Neuronal stem cell (in vitro differentiated cells): ENCODE measurements around the gene CAMK1D.
A peak's percentile ranks its signal among the peaks of the same experiment; 100 is the strongest.

ENCODE experiments used
- DNase-seq: peaks from one replicate; pipeline ENCODE4 v3.0.0-alpha.2; 2013; ENCODE audit warnings: low spot score
- H2AFZ ChIP-seq: one replicate; pipeline ENCODE4 v1.6.1; 2013; ENCODE audit warnings: mild to moderate bottlenecking, low read length, inconsistent platforms
- H2AK5ac ChIP-seq: 2 replicates; pipeline ENCODE4 v1.6.1; 2013; ENCODE audit warnings: low read depth, mild to moderate bottlenecking, inconsistent platforms, low read length, moderate library complexity, mixed read lengths
- H2BK120ac ChIP-seq: 2 replicates; pipeline ENCODE4 v1.6.1; 2013; ENCODE audit warnings: low read depth, mild to moderate bottlenecking, inconsistent platforms, low read length, moderate library complexity, mixed read lengths
- H2BK12ac ChIP-seq: one replicate; pipeline ENCODE4 v1.6.1; 2013; ENCODE audit warnings: low read length, inconsistent platforms
- H2BK15ac ChIP-seq: 2 replicates; pipeline ENCODE4 v1.6.1; 2013; ENCODE audit warnings: mild to moderate bottlenecking, low read length, inconsistent platforms, mixed read lengths
- H2BK5ac ChIP-seq: one replicate; pipeline ENCODE4 v1.6.1; 2013; ENCODE audit warnings: inconsistent platforms, mild to moderate bottlenecking, low read length, moderate library complexity
- H3K14ac ChIP-seq: one replicate; pipeline ENCODE4 v1.6.1; 2013; ENCODE audit warnings: low read length, inconsistent platforms
- H3K18ac ChIP-seq: 2 replicates; pipeline ENCODE4 v1.6.1; 2013; ENCODE audit warnings: low read length, inconsistent platforms
- H3K23ac ChIP-seq: 2 replicates; pipeline ENCODE4 v1.6.1; 2013; ENCODE audit warnings: low read depth, mild to moderate bottlenecking, mixed read lengths, low read length, inconsistent platforms; ENCODE audit not compliant: poor library complexity
- H3K27ac ChIP-seq: replicated peaks from 3 replicates; pipeline ENCODE4 v1.5.1; 2013; ENCODE audit warnings: low read length, inconsistent platforms
- H3K27me3 ChIP-seq, 3 experiments: 2 replicates each; pipeline ENCODE4 v1.6.1; 2013; ENCODE audit warnings: low read length in 3 of 3, mild to moderate bottlenecking in 2 of 3, inconsistent platforms in 1 of 3, low read depth in 1 of 3, mixed read lengths in 1 of 3, moderate library complexity in 1 of 3; ENCODE audit not compliant: control insufficient read depth in 3 of 3, insufficient read depth in 3 of 3
- H3K36me3 ChIP-seq, 2 donors: replicated peaks in 1 of 2; 2 replicates each; pipeline ENCODE4 v1.6.1; 2013; ENCODE audit warnings: low read length in 2 of 2; ENCODE audit not compliant: control insufficient read depth in 2 of 2, insufficient read depth in 2 of 2
- H3K4ac ChIP-seq: 2 replicates; pipeline ENCODE4 v1.6.1; 2013; ENCODE audit warnings: inconsistent platforms, mild to moderate bottlenecking, low read length, moderate library complexity
- H3K4me1 ChIP-seq, 2 donors: 1 replicate in 1 of 2; 2 replicates in 1 of 2; pipeline ENCODE4 v1.6.1; 2013; ENCODE audit warnings: low read length in 2 of 2, low read depth in 1 of 2; ENCODE audit not compliant: control insufficient read depth in 2 of 2, insufficient read depth in 1 of 2
- H3K4me2 ChIP-seq: one replicate; pipeline ENCODE4 v1.6.1; 2013; ENCODE audit warnings: mild to moderate bottlenecking, low read length, inconsistent platforms; ENCODE audit not compliant: insufficient read depth, poor library complexity, severe bottlenecking
- H3K4me3 ChIP-seq, 2 donors: 2 replicates each; pipeline ENCODE4 v1.5.1; 2013; ENCODE audit warnings: low read length in 2 of 2, mild to moderate bottlenecking in 2 of 2, inconsistent platforms in 1 of 2, moderate library complexity in 1 of 2
- H3K79me1 ChIP-seq: one replicate; pipeline ENCODE4 v1.6.1; 2013; ENCODE audit warnings: low read depth, mild to moderate bottlenecking, inconsistent platforms, low read length, moderate library complexity
- H3K9ac ChIP-seq: one replicate; pipeline ENCODE4 v1.6.1; 2013; ENCODE audit warnings: mild to moderate bottlenecking, low read depth, low read length, inconsistent platforms; ENCODE audit not compliant: poor library complexity
- H3K9me3 ChIP-seq, 2 donors: replicated peaks in 1 of 2; 2 replicates each; pipeline versions ENCODE3 to v1.6.1; 2013; ENCODE audit warnings: low read length in 2 of 2, mild to moderate bottlenecking in 2 of 2, inconsistent platforms in 1 of 2, low read depth in 1 of 2, mixed read lengths in 1 of 2, moderate library complexity in 1 of 2; ENCODE audit not compliant: control insufficient read depth in 2 of 2, insufficient read depth in 1 of 2
- H4K8ac ChIP-seq: one replicate; pipeline ENCODE4 v1.6.1; 2013; ENCODE audit warnings: low read depth, mild to moderate bottlenecking, inconsistent platforms, low read length, moderate library complexity
- H4K91ac ChIP-seq: one replicate; pipeline ENCODE4 v1.6.1; 2013; ENCODE audit warnings: low read length, low read depth, mild to moderate bottlenecking, inconsistent platforms; ENCODE audit not compliant: poor library complexity
- WGBS, 2 donors: extraction: QIAGEN DNeasy Blood & Tissue Kit; methylation state at CpG; one replicate each; pipeline ENCODE4 v1.1.7; 2013; ENCODE audit warnings: missing lambda C conversion rate in 2 of 2, mixed read lengths in 1 of 2; ENCODE audit not compliant: insufficient read length in 2 of 2, insufficient replicate concordance in 1 of 2; ENCODE audit errors: extremely low coverage in 2 of 2; 5-methylcytosine and 5-hydroxymethylcytosine counted together

The CAMK1D gene

GRCh38 chr10:12405342-12406320 is 56.3 kb downstream of the CAMK1D start:
- H4K8ac ChIP-seq: no peak overlapping the region

DNA sequence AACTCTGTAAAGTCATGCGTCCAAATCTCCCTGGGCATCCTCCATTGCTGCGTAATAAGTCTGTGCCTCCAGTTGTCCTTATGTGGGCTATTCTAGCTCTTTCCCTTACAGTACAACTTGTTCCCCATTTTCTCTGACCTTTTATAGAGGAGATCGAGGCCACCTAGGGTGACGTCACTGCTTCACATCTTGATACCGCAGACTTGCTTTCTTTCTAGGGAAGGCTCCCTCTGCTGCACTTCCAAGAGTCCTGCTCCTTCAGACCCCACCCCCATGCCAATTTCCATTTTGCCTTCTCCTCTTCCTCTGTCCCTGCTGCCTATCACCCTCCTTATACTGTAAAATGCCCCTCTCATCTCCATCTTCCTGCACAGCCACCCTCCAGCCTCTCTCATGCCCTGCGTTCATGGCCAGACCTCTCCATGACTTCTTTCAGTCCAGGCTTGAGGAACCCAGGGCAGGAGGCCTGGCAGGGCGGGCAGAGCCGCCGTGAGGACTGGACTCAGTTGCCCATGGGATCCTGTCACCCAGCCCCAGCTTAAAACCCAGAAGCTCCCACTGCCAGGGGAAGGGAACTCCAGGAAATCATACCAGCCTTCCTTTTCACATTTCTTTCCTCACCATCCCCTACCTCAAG is 57.5 kb downstream of the CAMK1D start:
- H2BK5ac ChIP-seq: no peak overlapping the region
- H3K4me1 ChIP-seq: peaks cover 0 to 4% of the 10 kb centered on the region in 2 donors
- no peak overlapping the region for H3K14ac ChIP-seq
- no peaks in the 10 kb centered on the region for H3K36me3 ChIP-seq
- H2BK120ac ChIP-seq: no peak overlapping the region
- H4K91ac ChIP-seq: no peak overlapping the region
- no peaks in the 10 kb centered on the region for H3K9me3 ChIP-seq
- H3K23ac ChIP-seq: no peak overlapping the region
- no peak overlapping the region for H4K8ac ChIP-seq
- H2AFZ ChIP-seq: no peak overlapping the region
- no peak overlapping the region for H3K27ac ChIP-seq
- no peak for DNase-seq
- H3K4ac ChIP-seq: no peak overlapping the region
- H3K27me3 ChIP-seq: no peaks in the 10 kb centered on the region
- no peak overlapping the region for H3K9ac ChIP-seq
- H3K4me2 ChIP-seq: no peak overlapping the region
- H3K18ac ChIP-seq: no peak overlapping the region
- H2AK5ac ChIP-seq: peak overlapping the region; percentile 39
- no peak overlapping the region for H2BK12ac ChIP-seq
- no CpG with 5 or more reads among the region's 9 CpGs for WGBS, 2 donors
- H2BK15ac ChIP-seq: no peak overlapping the region
- H3K4me3 ChIP-seq: no peak overlapping the region
- H3K79me1 ChIP-seq: no peaks in the 10 kb centered on the region

More at GRCh38 chr10:12405342-12406320, 56.3 kb downstream of the CAMK1D start:
- Histone ChIP-seq H3K23ac (no peak overlapping the region), H3K18ac (no peak overlapping the region), H3K79me1 (no peaks in the 10 kb centered on the region), H3K14ac (no peak overlapping the region), H2BK12ac (no peak overlapping the region), H4K91ac (no peak overlapping the region), H3K4me1 (peaks cover 0 to 4% of the 10 kb centered on the region in 2 donors), H2AK5ac (no peak overlapping the region), H2AFZ (no peak overlapping the region), H3K4me2 (no peak overlapping the region), H2BK5ac (no peak overlapping the region), H3K9me3 (no peaks in the 10 kb centered on the region), H3K27me3 (no peaks in the 10 kb centered on the region), H3K9ac (no peak overlapping the region), H2BK120ac (no peak overlapping the region), H3K4ac (no peak overlapping the region), H3K36me3 (no peaks in the 10 kb centered on the region), H2BK15ac (no peak overlapping the region), H3K27ac (peak overlapping the region; percentile 23), H3K4me3 (no peak overlapping the region)
- DNase-seq: no peak
- no CpG with 5 or more reads among the region's 24 CpGs for WGBS, 2 donors

DNA sequence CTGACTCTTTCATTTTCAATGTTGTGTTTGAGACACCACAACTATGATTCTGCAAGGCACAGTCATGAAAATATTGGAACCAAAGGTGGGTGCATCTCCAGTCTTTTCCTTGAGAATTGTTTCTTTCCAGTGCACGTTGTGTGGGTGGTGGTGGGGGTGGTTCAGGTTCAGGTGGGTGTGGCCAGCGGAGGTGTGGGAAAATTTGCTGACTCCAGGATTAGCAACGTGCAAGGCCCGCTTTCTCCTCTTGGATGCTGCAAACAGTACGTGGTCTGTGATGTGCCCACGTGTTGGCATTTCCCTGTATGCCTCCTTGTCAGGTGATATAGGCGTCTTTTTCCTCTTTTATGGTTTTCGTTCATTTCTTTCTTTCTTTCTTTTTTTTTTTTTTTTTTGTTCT is 59.1 kb downstream of the CAMK1D start:
- no peak overlapping the region for H3K23ac ChIP-seq
- H3K79me1 ChIP-seq: no peaks in the 10 kb centered on the region
- no peak for DNase-seq
- no peak overlapping the region for H3K18ac ChIP-seq
- peaks cover 0 to 2% of the 10 kb centered on the region in 2 donors for H3K36me3 ChIP-seq
- H2AFZ ChIP-seq: no peak overlapping the region
- H2BK120ac ChIP-seq: no peak overlapping the region
- H3K27ac ChIP-seq: no peak overlapping the region
- no peak overlapping the region for H2BK5ac ChIP-seq
- no peaks in the 10 kb centered on the region for H3K9me3 ChIP-seq
- H3K9ac ChIP-seq: no peak overlapping the region
- no peak overlapping the region for H3K4me2 ChIP-seq
- no peak overlapping the region for H3K4me3 ChIP-seq
- H3K4me1 ChIP-seq: peaks cover 0 to 4% of the 10 kb centered on the region in 2 donors
- H4K8ac ChIP-seq: no peak overlapping the region
- no peak overlapping the region for H2AK5ac ChIP-seq
- H3K14ac ChIP-seq: no peak overlapping the region
- H2BK15ac ChIP-seq: no peak overlapping the region
- H3K27me3 ChIP-seq: no peaks in the 10 kb centered on the region
- no peak overlapping the region for H2BK12ac ChIP-seq
- no peak overlapping the region for H3K4ac ChIP-seq
- H4K91ac ChIP-seq: no peak overlapping the region
- no CpG with 5 or more reads among the region's 8 CpGs for WGBS, 2 donors

- no CpG with 5 or more reads among the region's 11 CpGs for WGBS, 2 donors
- Histone ChIP-seq H2BK5ac (no peak overlapping the region), H4K91ac (no peak overlapping the region), H4K8ac (no peak overlapping the region), H3K36me3 (peaks cover 0 to 2% of the 10 kb centered on the region in 2 donors), H3K9ac (no peak overlapping the region), H2AFZ (no peak overlapping the region), H3K14ac (no peak overlapping the region), H3K23ac (no peak overlapping the region), H3K18ac (no peak overlapping the region), H3K9me3 (no peaks in the 10 kb centered on the region), H3K4me1 (peaks cover 0 to 4% of the 10 kb centered on the region in 2 donors), H3K79me1 (no peaks in the 10 kb centered on the region), H3K27ac (no peak overlapping the region), H3K4ac (no peak overlapping the region), H2BK15ac (no peak overlapping the region), H3K4me3 (no peak overlapping the region), H2BK12ac (no peak overlapping the region), H3K27me3 (no peaks in the 10 kb centered on the region), H2AK5ac (no peak overlapping the region), H3K4me2 (no peak overlapping the region), H2BK120ac (no peak overlapping the region)
- no peak for DNase-seq
Observed at GRCh38 chr10:12409161-12409560, 59.8 kb downstream of the CAMK1D start.
